IMR-90 (cell line): Measurements from ENCODE around the gene CLCN6. TPM values are rescaled to one million over a fixed set of nuclear protein-coding genes. Genes with fewer than 3 reads are reported as not detected.

Experiments
- ATAC-seq: fragments of 200-7000 bp; cut with Tn5 transposase; 2 replicates; pipeline ENCODE4 v1.9.1; 2020; ENCODE audit warnings: low read depth, mild to moderate bottlenecking, moderate library complexity
- BruUV-seq: library from RNA; stranded (reverse); fragments of 400-500 nt; replicated peaks from 2 replicates; lab custom pipeline; 2021; lab: Mats Ljungman, UMichigan
- CTCF ChIA-PET: fragments of 300-600 bp; formaldehyde crosslinking; extraction: SDS; loops from one replicate; lab custom pipeline; 2021; ENCODE audit warnings: antibody characterized with exemption; lab: Yijun Ruan, JAX
- POLR2A ChIA-PET: fragments of 300-600 bp; sonication (Branson Sonifier 250); formaldehyde crosslinking; loops from one replicate; lab custom pipeline; 2022; ENCODE audit warnings: antibody characterized with exemption; ENCODE audit not compliant: unreplicated experiment; lab: Charles Lee
- DNase-seq: peaks from one replicate; pipeline ENCODE4 v3.0.0; 2013
- H2AFZ ChIP-seq: replicated peaks from 2 replicates; pipeline ENCODE3; 2013; ENCODE audit warnings: low read length, mild to moderate bottlenecking; ENCODE audit not compliant: poor library complexity
- H2AK5ac ChIP-seq: 2 replicates; pipeline ENCODE4 v1.6.1; 2013; ENCODE audit warnings: low read depth, low read length, inconsistent platforms
- H2AK9ac ChIP-seq: replicated peaks from 2 replicates; pipeline ENCODE3; 2013; ENCODE audit warnings: mild to moderate bottlenecking, low read depth, low read length, moderate library complexity; ENCODE audit not compliant: poor library complexity
- H2BK120ac ChIP-seq: 2 replicates; pipeline ENCODE4 v1.6.1; 2013; ENCODE audit warnings: low read depth, low read length, inconsistent platforms
- H2BK15ac ChIP-seq: 3 replicates; pipeline ENCODE4 v1.6.1; 2013; ENCODE audit warnings: low read depth, low read length, inconsistent platforms
- H2BK20ac ChIP-seq: 2 replicates; pipeline ENCODE4 v1.6.1; 2013; ENCODE audit warnings: low read depth, mild to moderate bottlenecking, inconsistent platforms, low read length, moderate library complexity
- H2BK5ac ChIP-seq: 2 replicates; pipeline ENCODE4 v1.6.1; 2013; ENCODE audit warnings: mild to moderate bottlenecking, low read depth, low read length, inconsistent platforms; ENCODE audit not compliant: poor library complexity, severe bottlenecking
- H3K14ac ChIP-seq: replicated peaks from 2 replicates; pipeline ENCODE4 v1.6.1; 2013; ENCODE audit warnings: low read depth, low read length, inconsistent platforms
- H3K18ac ChIP-seq: 2 replicates; pipeline ENCODE4 v1.6.1; 2013; ENCODE audit warnings: low read depth, low read length, control low read depth
- H3K23ac ChIP-seq: 2 replicates; pipeline ENCODE4 v1.6.1; 2013; ENCODE audit warnings: low read depth, low read length, inconsistent platforms
- H3K27ac ChIP-seq: 2 replicates; pipeline ENCODE4 v1.5.1; 2013; ENCODE audit warnings: mild to moderate bottlenecking, control low read depth, low read length; ENCODE audit not compliant: insufficient read depth
- H3K27me3 ChIP-seq: 2 replicates; pipeline ENCODE4 v1.6.1; 2013; ENCODE audit warnings: low read length; ENCODE audit not compliant: control insufficient read depth, insufficient read depth
- H3K36me3 ChIP-seq: 2 replicates; pipeline ENCODE4 v1.6.1; 2013; ENCODE audit warnings: low read length, mixed read lengths; ENCODE audit not compliant: control insufficient read depth, insufficient read depth
- H3K4ac ChIP-seq: 2 replicates; pipeline ENCODE4 v1.6.1; 2013; ENCODE audit warnings: low read depth, low read length, inconsistent platforms
- H3K4me1 ChIP-seq: 2 replicates; pipeline ENCODE4 v1.6.1; 2013; ENCODE audit warnings: low read length, mixed read lengths; ENCODE audit not compliant: control insufficient read depth, insufficient read depth
- H3K4me2 ChIP-seq: 2 replicates; pipeline ENCODE4 v1.6.1; 2013; ENCODE audit warnings: low read depth, mild to moderate bottlenecking, control low read depth, low read length, moderate library complexity
- H3K4me3 ChIP-seq: 2 replicates; pipeline ENCODE4 v1.5.1; 2013; ENCODE audit warnings: low read depth, mild to moderate bottlenecking, control low read depth, low read length, moderate library complexity; ENCODE audit not compliant: insufficient read depth
- H3K56ac ChIP-seq: 2 replicates; pipeline ENCODE4 v1.6.1; 2013; ENCODE audit warnings: low read length, inconsistent platforms; ENCODE audit not compliant: insufficient read depth; ENCODE audit errors: extremely low read depth
- H3K79me1 ChIP-seq, 2 experiments: 2 replicates each; pipeline ENCODE4 v1.6.1; 2013; ENCODE audit warnings: low read length in 2 of 2, inconsistent platforms in 1 of 2, low read depth in 1 of 2
- H3K9ac ChIP-seq: 2 replicates; pipeline ENCODE4 v1.6.1; 2013; ENCODE audit warnings: low read depth, low read length, control low read depth
- H3K9me1 ChIP-seq: 2 replicates; pipeline ENCODE4 v1.6.1; 2013; ENCODE audit warnings: low read length, inconsistent platforms; ENCODE audit not compliant: insufficient read depth
- H3K9me3 ChIP-seq: 2 replicates; pipeline ENCODE4 v1.6.1; 2013; ENCODE audit warnings: low read length; ENCODE audit not compliant: control insufficient read depth, insufficient read depth
- H4K20me1 ChIP-seq: 2 replicates; pipeline ENCODE4 v1.6.1; 2013; ENCODE audit warnings: low read length, inconsistent platforms; ENCODE audit not compliant: insufficient read depth
- H4K5ac ChIP-seq: 2 replicates; pipeline ENCODE4 v1.6.1; 2013; ENCODE audit warnings: mild to moderate bottlenecking, low read depth, low read length, control low read depth
- H4K8ac ChIP-seq, 2 experiments: 2 replicates each; pipeline ENCODE4 v1.6.1; 2013; ENCODE audit warnings: low read depth in 2 of 2, low read length in 2 of 2, control low read depth in 1 of 2, inconsistent platforms in 1 of 2
- H4K91ac ChIP-seq: 2 replicates; pipeline ENCODE4 v1.6.1; 2013; ENCODE audit warnings: low read depth, low read length, inconsistent platforms; ENCODE audit not compliant: insufficient read depth
- SMC3 ChIP-seq: fragments of 150-350 bp; IDR thresholded peaks from 2 replicates; pipeline ENCODE4 v1.6.1; 2016; ENCODE audit warnings: low read depth, mild to moderate bottlenecking, antibody characterized with exemption, low read length, moderate library complexity
- WGBS, 2 experiments: methylation state at CpG; one replicate each; pipeline versions ENCODE4 v1.1.5 to v1.1.7; 2013; ENCODE audit warnings: missing lambda C conversion rate in 2 of 2; ENCODE audit not compliant: insufficient read length in 1 of 2; ENCODE audit errors: extremely low coverage in 2 of 2; 5-methylcytosine and 5-hydroxymethylcytosine counted together
- dilution Hi-C: fragments of 300-500 bp; cut with HindIII; formaldehyde crosslinking; loops from one replicate; pipeline ENCODE4 v1.14.3; 2018; ENCODE audit warnings: low sequenced_read_pairs; ENCODE audit not compliant: unreplicated experiment
- in situ Hi-C: fragments of 300-500 bp; cut with MboI; formaldehyde crosslinking; loops from 3 replicates; pipeline ENCODE4 v1.14.3; 2019; ENCODE audit warnings: low sequenced_read_pairs, inconsistent platforms, mixed read lengths
- intact Hi-C: fragments of 100-400 bp; cut with micrococcal nuclease; formaldehyde crosslinking; loops from 2 replicates; pipeline ENCODE4 v1.10.0; 2022
- polyA plus RNA-seq, 3 experiments: library from polyadenylated mRNA; depleted of rRNA; stranded (reverse); fragments of >200 nt; gene quantifications; 2 replicates each; pipeline ENCODE4 v1.2.3, GENCODE V29; 2012; ENCODE audit warnings: low replicate concordance in 1 of 3
- total RNA-seq: library from RNA; depleted of rRNA; stranded (reverse); fragments of >200 nt; gene quantifications from 2 replicates; pipeline ENCODE4 v1.2.3, GENCODE V29; 2012

The CLCN6 gene
- total and polyA plus RNA-seq, 2 of the 4 experiments (the other 2 are of a cell fraction) = 4.1 to 10.6 TPM

- Histone ChIP-seq H2AK5ac (no peak overlapping the region), H3K4me2 (no peak overlapping the region), H3K9me3 (no peaks in the 10 kb centered on the region), H3K27me3 (no peaks in the 10 kb centered on the region), H2AK9ac (no peak overlapping the region), H2BK20ac (no peak overlapping the region), H3K9ac (no peak overlapping the region), H3K4me1 (peaks cover 2% of the 10 kb centered on the region; the same call in 1 of the 2 replicates), H3K27ac (no peak overlapping the region), H3K18ac (no peak overlapping the region), H2AFZ (no peak overlapping the region), H4K91ac (no peak overlapping the region), H2BK120ac (no peak overlapping the region), H3K79me1 (peaks cover 0 to 4% of the 10 kb centered on the region in 2 experiments; a peak in 2 of 4 replicates), H2BK15ac (no peak overlapping the region), H3K4ac (no peak overlapping the region), H3K4me3 (no peak overlapping the region), H2BK5ac (no peak overlapping the region), H3K56ac (no peak overlapping the region), H3K36me3 (peaks cover 84% of the 10 kb centered on the region), H3K23ac (no peak overlapping the region), H3K14ac (no peak overlapping the region), H4K20me1 (peaks cover 15% of the 10 kb centered on the region; the same call in 1 of the 2 replicates), H3K9me1 (peaks cover 3% of the 10 kb centered on the region; the same call in 1 of the 2 replicates), H4K5ac (no peak overlapping the region), H4K8ac (no peak overlapping the region)
- DNase-seq (no peak), ATAC-seq (no peak; the same call in 1 of the 2 replicates)
- ChIA-PET CTCF (interaction anchor here (0.5 to 1.2 kb wide), 8 partner anchors 9 to 93 kb away, joined by 3 to 11 read pairs (median 4); partner anchors contain the start of gene NPPA), POLR2A (no interaction called here)
- 90% methylated on average over 4 of the region's 11 CpGs; no CpG with 5 or more reads in 1 of the 2 experiments for WGBS, 2 experiments
- no peak for TF ChIP-seq SMC3
- no TSS peak for BruUV-seq
- in situ Hi-C loops = no loop called here
- intact Hi-C loops = loop anchor here (1.0 kb wide), 2 partner anchors 56 to 69 kb away; no protein-coding TSS in a partner anchor
- dilution Hi-C loops = no loop called here
Measured at GRCh38 chr1:11837767-11838348, 31.9 kb downstream of the CLCN6 start.
